Measurements from ENCODE around the gene GRIK2. TPM values are rescaled to one million over a fixed set of nuclear protein-coding genes. Genes with fewer than 3 reads are reported as not detected.

Gene GRIK2
- total and polyA plus RNA-seq, 2 of the 4 experiments (the other 2 are of a cell fraction): 8.2 to 15.2 TPM

DNA sequence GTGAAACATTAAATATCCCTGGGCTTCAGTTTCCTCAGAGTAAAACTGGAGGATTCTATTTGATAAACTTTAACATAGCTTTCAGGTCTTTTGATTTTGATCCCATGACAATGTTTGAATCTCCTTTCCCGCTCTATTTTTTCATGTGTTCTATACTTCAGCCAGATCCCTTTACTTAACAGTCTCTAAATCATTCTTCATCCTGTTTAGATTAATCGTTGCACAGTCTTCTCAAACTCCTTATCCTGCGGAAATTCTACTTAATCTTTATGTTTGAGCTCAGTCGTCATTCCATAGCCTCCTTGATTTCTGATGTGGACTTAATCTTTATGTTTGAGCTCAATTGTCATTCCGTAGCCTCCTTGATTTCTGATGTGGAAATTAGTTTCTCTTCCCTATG lies 57.4 kb downstream of the GRIK2 start:
- H4K5ac ChIP-seq (ENCODE audit: low read depth, low read length): no peak overlapping the region; the same call in 1 of the 2 replicates
- H2BK5ac ChIP-seq (ENCODE audit: low read depth, low read length, poor library complexity, severe bottlenecking): no peak overlapping the region
- TF ChIP-seq MAFK (IDR thresholded peaks at IDR 0.05; ENCODE audit: low read depth, low read length): no peak
- no peak for TF ChIP-seq CHD1 (IDR thresholded peaks at IDR 0.05; ENCODE audit: low read depth, low read length)
- TF ChIP-seq CEBPB (IDR thresholded peaks at IDR 0.05; ENCODE audit: low read depth, low read length): no peak
- TF ChIP-seq, protein P1, sequence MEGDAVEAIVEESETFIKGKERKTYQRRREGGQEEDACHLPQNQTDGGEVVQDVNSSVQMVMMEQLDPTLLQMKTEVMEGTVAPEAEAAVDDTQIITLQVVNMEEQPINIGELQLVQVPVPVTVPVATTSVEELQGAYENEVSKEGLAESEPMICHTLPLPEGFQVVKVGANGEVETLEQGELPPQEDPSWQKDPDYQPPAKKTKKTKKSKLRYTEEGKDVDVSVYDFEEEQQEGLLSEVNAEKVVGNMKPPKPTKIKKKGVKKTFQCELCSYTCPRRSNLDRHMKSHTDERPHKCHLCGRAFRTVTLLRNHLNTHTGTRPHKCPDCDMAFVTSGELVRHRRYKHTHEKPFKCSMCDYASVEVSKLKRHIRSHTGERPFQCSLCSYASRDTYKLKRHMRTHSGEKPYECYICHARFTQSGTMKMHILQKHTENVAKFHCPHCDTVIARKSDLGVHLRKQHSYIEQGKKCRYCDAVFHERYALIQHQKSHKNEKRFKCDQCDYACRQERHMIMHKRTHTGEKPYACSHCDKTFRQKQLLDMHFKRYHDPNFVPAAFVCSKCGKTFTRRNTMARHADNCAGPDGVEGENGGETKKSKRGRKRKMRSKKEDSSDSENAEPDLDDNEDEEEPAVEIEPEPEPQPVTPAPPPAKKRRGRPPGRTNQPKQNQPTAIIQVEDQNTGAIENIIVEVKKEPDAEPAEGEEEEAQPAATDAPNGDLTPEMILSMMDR (conservative IDR thresholded peaks at IDR 0.05; ENCODE audit: low read depth, low read length): no peak
- TF ChIP-seq, protein P2, sequence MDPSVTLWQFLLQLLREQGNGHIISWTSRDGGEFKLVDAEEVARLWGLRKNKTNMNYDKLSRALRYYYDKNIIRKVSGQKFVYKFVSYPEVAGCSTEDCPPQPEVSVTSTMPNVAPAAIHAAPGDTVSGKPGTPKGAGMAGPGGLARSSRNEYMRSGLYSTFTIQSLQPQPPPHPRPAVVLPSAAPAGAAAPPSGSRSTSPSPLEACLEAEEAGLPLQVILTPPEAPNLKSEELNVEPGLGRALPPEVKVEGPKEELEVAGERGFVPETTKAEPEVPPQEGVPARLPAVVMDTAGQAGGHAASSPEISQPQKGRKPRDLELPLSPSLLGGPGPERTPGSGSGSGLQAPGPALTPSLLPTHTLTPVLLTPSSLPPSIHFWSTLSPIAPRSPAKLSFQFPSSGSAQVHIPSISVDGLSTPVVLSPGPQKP (IDR thresholded peaks at IDR 0.05; ENCODE audit: borderline replicate concordance, low read depth, low read length): no peak
- ATAC-seq (ENCODE audit: low read depth) (no peak), DNase-seq (no peak)
- no peak overlapping the region for H2AK9ac ChIP-seq (replicated peaks; ENCODE audit: low read depth, low read length, poor library complexity)
- no peak overlapping the region for H3K27ac ChIP-seq (ENCODE audit: insufficient read depth, low read length)
- CTCF ChIA-PET: no interaction called here
- peak overlapping the region; percentile 72; the same call in 1 of the 2 replicates for H3K4me2 ChIP-seq (ENCODE audit: low read depth, low read length)
- no peak overlapping the region for H2AK5ac ChIP-seq (ENCODE audit: low read depth, low read length)
- H3K79me1 ChIP-seq (ENCODE audit: low read depth in 1 of 2, low read length in 2 of 2): no peaks in the 10 kb centered on the region
- POLR2A ChIA-PET (ENCODE audit: unreplicated experiment): interaction anchor here (0.5 kb wide), 1 partner anchor 15 kb away, joined by 5 read pairs; no protein-coding TSS in a partner anchor
- no peak overlapping the region for H2BK120ac ChIP-seq (ENCODE audit: low read depth, low read length)
- H3K36me3 ChIP-seq (ENCODE audit: control insufficient read depth, insufficient read depth, low read length): no peaks in the 10 kb centered on the region
- in situ Hi-C loops (cut with MboI; ENCODE audit: low sequenced_read_pairs) (no loop called here), dilution Hi-C loops (cut with HindIII; ENCODE audit: low sequenced_read_pairs, unreplicated experiment) (no loop called here), intact Hi-C loops (cut with micrococcal nuclease) (no loop called here)
- H3K18ac ChIP-seq (ENCODE audit: low read depth, low read length): no peak overlapping the region
- H3K27me3 ChIP-seq (ENCODE audit: control insufficient read depth, insufficient read depth, low read length): no peaks in the 10 kb centered on the region
- H3K4me3 ChIP-seq (ENCODE audit: insufficient read depth, low read depth, low read length): no peak overlapping the region
- H3K9ac ChIP-seq (ENCODE audit: low read depth, low read length): no peak overlapping the region
- no peaks in the 10 kb centered on the region for H4K20me1 ChIP-seq (ENCODE audit: insufficient read depth, low read length)
- no peak overlapping the region for H3K56ac ChIP-seq (ENCODE audit: extremely low read depth, insufficient read depth, low read length)
- H3K4me1 ChIP-seq (ENCODE audit: control insufficient read depth, insufficient read depth, low read length): peaks cover 4% of the 10 kb centered on the region; the same call in 1 of the 2 replicates
- H4K91ac ChIP-seq (ENCODE audit: insufficient read depth, low read depth, low read length): no peak overlapping the region
- no peaks in the 10 kb centered on the region for H3K9me3 ChIP-seq (ENCODE audit: control insufficient read depth, insufficient read depth, low read length)
- H2AFZ ChIP-seq (replicated peaks; ENCODE audit: low read length, poor library complexity): no peak overlapping the region
- no peak overlapping the region for H2BK15ac ChIP-seq (ENCODE audit: low read depth, low read length)
- BruUV-seq (replicated peaks): no TSS peak
- no peak overlapping the region for H3K14ac ChIP-seq (replicated peaks; ENCODE audit: low read depth, low read length)
- H3K4ac ChIP-seq (ENCODE audit: low read depth, low read length): no peak overlapping the region
- H2BK20ac ChIP-seq (ENCODE audit: low read depth, low read length): no peak overlapping the region
- WGBS, 2 experiments (ENCODE audit: extremely low coverage in 2 of 2, insufficient read length in 1 of 2): no CpG with 5 or more reads among the region's 5 CpGs
- H3K23ac ChIP-seq (ENCODE audit: low read depth, low read length): no peak overlapping the region
- no peaks in the 10 kb centered on the region for H3K9me1 ChIP-seq (ENCODE audit: insufficient read depth, low read length)
- H4K8ac ChIP-seq (ENCODE audit: low read depth in 2 of 2, low read length in 2 of 2): no peak overlapping the region

All from IMR-90 (cell line).